Endothelial cell of umbilical vein (primary cell): Measurements from ENCODE around the gene CDKN1C. TPM values are rescaled to one million over a fixed set of nuclear protein-coding genes. Genes with fewer than 3 reads are reported as not detected.

Experiments used
- BruUV-seq: library from RNA; stranded (reverse); fragments of 400-500 nt; replicated peaks from 2 replicates; lab custom pipeline; 2021; lab: Mats Ljungman, UMichigan
- CTCF ChIA-PET: fragments of 300-600, 350-600 bp; sonication (Branson Sonifier 250); formaldehyde crosslinking; loops from one replicate; lab custom pipeline; 2021; ENCODE audit warnings: antibody characterized with exemption, inconsistent platforms; lab: Charles Lee
- POLR2A ChIA-PET: fragments of 300-600, 350-600 bp; sonication (Branson Sonifier 250); formaldehyde crosslinking; loops from one replicate; lab custom pipeline; 2021; ENCODE audit warnings: antibody characterized with exemption, inconsistent platforms; lab: Charles Lee
- DNase-seq: peaks from one replicate; pipeline ENCODE4 v3.0.0-alpha.2; 2011; ENCODE audit warnings: low read depth, low spot score
- FAIRE-seq: peaks from 2 replicates; lab custom pipeline; 2011; peaks lifted over from hg19 to GRCh38; lab: Jason Lieb, UNC
- H2AFZ ChIP-seq: 2 replicates; pipeline ENCODE4 v1.6.0; 2012; ENCODE audit warnings: low read depth, low read length, control low read depth, inconsistent platforms
- H3K27ac ChIP-seq: 2 replicates; pipeline ENCODE4 v1.5.1; 2011; ENCODE audit warnings: low read depth, mild to moderate bottlenecking, control low read depth, low read length, moderate library complexity; ENCODE audit not compliant: insufficient read depth
- H3K27me3 ChIP-seq, 2 experiments: 2 replicates each; pipeline versions ENCODE4 v1.6.0 to v1.6.1; 2011; ENCODE audit warnings: low read length in 2 of 2, mixed read lengths in 1 of 2; ENCODE audit not compliant: control insufficient read depth in 2 of 2, insufficient read depth in 2 of 2
- H3K36me3 ChIP-seq, 2 experiments: 2 replicates in 1 of 2; 3 replicates in 1 of 2; pipeline ENCODE4 v1.5.1; 2011; ENCODE audit warnings: low read length in 2 of 2, mild to moderate bottlenecking in 1 of 2, moderate library complexity in 1 of 2; ENCODE audit not compliant: control insufficient read depth in 2 of 2, insufficient read depth in 2 of 2; ENCODE audit errors: extremely low read depth in 1 of 2
- H3K4me1 ChIP-seq: 3 replicates; pipeline ENCODE4 v1.5.1; 2011; ENCODE audit warnings: mild to moderate bottlenecking, low read length; ENCODE audit not compliant: control insufficient read depth, insufficient read depth; ENCODE audit errors: extremely low read depth
- H3K4me2 ChIP-seq: 2 replicates; pipeline ENCODE4 v1.6.1; 2011; ENCODE audit warnings: low read length, control low read depth, mixed read lengths; ENCODE audit not compliant: insufficient read depth
- H3K4me3 ChIP-seq, 3 experiments: fragments of 200-600 bp in 1 of 3; sonication (generic), shearing (Covaris generic) in 1 of 3; replicated peaks in 1 of 3; 2 replicates each; pipeline ENCODE4 v1.5.1; 2011 to 2016; ENCODE audit warnings: control low read depth in 3 of 3, low read length in 3 of 3, mild to moderate bottlenecking in 2 of 3, inconsistent platforms in 1 of 3, low read depth in 1 of 3, moderate library complexity in 1 of 3; ENCODE audit not compliant: insufficient read depth in 1 of 3
- H3K79me2 ChIP-seq: 2 replicates; pipeline ENCODE4 v1.6.0; 2012; ENCODE audit warnings: low read length, inconsistent platforms; ENCODE audit not compliant: control insufficient read depth, insufficient read depth
- H3K9ac ChIP-seq: replicated peaks from 2 replicates; pipeline ENCODE3; 2011; ENCODE audit warnings: low read length, control low read depth; ENCODE audit not compliant: insufficient read depth; ENCODE audit errors: extremely low read depth
- H3K9me1 ChIP-seq: replicated peaks from 3 replicates; pipeline ENCODE4 v1.6.0; 2011; ENCODE audit warnings: mild to moderate bottlenecking, low read length; ENCODE audit not compliant: control insufficient read depth, insufficient read depth; ENCODE audit errors: extremely low read depth
- H3K9me3 ChIP-seq: replicated peaks from 2 replicates; pipeline ENCODE4 v1.5.1; 2012; ENCODE audit warnings: low read length, inconsistent platforms; ENCODE audit not compliant: control insufficient read depth, insufficient read depth
- H4K20me1 ChIP-seq: replicated peaks from 2 replicates; pipeline ENCODE3; 2011; ENCODE audit warnings: mild to moderate bottlenecking, low read length; ENCODE audit not compliant: control insufficient read depth, insufficient read depth; ENCODE audit errors: extremely low read depth
- EZH2 ChIP-seq: IDR thresholded peaks from 2 replicates; pipeline ENCODE4 v1.6.1; 2012; ENCODE audit warnings: borderline replicate concordance, low read depth, mild to moderate bottlenecking, moderate library complexity, low read length, inconsistent platforms; ENCODE audit not compliant: severe bottlenecking
- FOS ChIP-seq: IDR thresholded peaks from 2 replicates; pipeline ENCODE4 v1.6.1; 2011; ENCODE audit warnings: mild to moderate bottlenecking, low read length, moderate library complexity, borderline replicate concordance; ENCODE audit not compliant: insufficient read depth
- GATA2 ChIP-seq: IDR thresholded peaks from 2 replicates; pipeline ENCODE4 v1.7.0; 2011; ENCODE audit warnings: low read depth, mild to moderate bottlenecking, moderate library complexity, mixed read lengths, low read length; ENCODE audit not compliant: insufficient read length, insufficient read depth
- JUN ChIP-seq: IDR thresholded peaks from 2 replicates; pipeline ENCODE4 v1.6.1; 2011; ENCODE audit warnings: borderline replicate concordance, low read depth; ENCODE audit not compliant: insufficient read length, insufficient read depth
- MAX ChIP-seq: IDR thresholded peaks from 2 replicates; pipeline ENCODE4 v1.6.1; 2011; ENCODE audit not compliant: insufficient read depth, insufficient read length
- MYC ChIP-seq: IDR thresholded peaks from one replicate; pipeline ENCODE4 v1.6.1; 2011; ENCODE audit warnings: mild to moderate bottlenecking, low read depth, low read length
- POLR2A ChIP-seq: IDR thresholded peaks from 2 replicates; pipeline ENCODE4 v1.6.1; 2012; ENCODE audit warnings: low read depth, mild to moderate bottlenecking, control low read depth, low read length
- POLR2AphosphoS5 ChIP-seq: IDR thresholded peaks from 2 replicates; pipeline ENCODE4 v1.6.1; 2012; ENCODE audit warnings: low read depth, mild to moderate bottlenecking, control low read depth, low read length, moderate library complexity; ENCODE audit not compliant: insufficient read depth
- dilution Hi-C: fragments of 300-500 bp; cut with MboI; formaldehyde crosslinking; loops from one replicate; pipeline ENCODE4 v1.15.0; 2019; ENCODE audit warnings: low sequenced_read_pairs; ENCODE audit not compliant: extremely low pct_ligation_motif_present
- intact Hi-C: fragments of 100-400 bp; cut with micrococcal nuclease; formaldehyde crosslinking; loops from one replicate; pipeline ENCODE4 v1.10.0; 2022
- polyA plus RNA-seq, 4 experiments: library from polyadenylated mRNA; depleted of rRNA in 3 of 4; stranded (reverse) in 3 of 4; unstranded in 1 of 4; fragments of >200 nt; gene quantifications; 2 replicates each; pipeline versions ENCODE4 v1.2.1 to v1.2.3, GENCODE V29; 2011 to 2012; ENCODE audit warnings: missing spikeins in 1 of 4
- total RNA-seq: library from RNA; stranded (reverse); gene quantifications from 2 replicates; pipeline ENCODE4 v1.2.3, GENCODE V29; 2021
- TF ChIP-seq, protein P1 (sequence below), 2 donors: IDR thresholded peaks; 1 replicate in 1 of 2; 2 replicates in 1 of 2; pipeline ENCODE4 v1.5.1; 2011; ENCODE audit warnings: low read length in 2 of 2, mild to moderate bottlenecking in 2 of 2, moderate library complexity in 2 of 2, control low read depth in 1 of 2, inconsistent platforms in 1 of 2, low read depth in 1 of 2; ENCODE audit not compliant: insufficient read depth in 1 of 2; ENCODE audit errors: extremely low read depth in 1 of 2

The CDKN1C gene
- total and polyA plus RNA-seq, 2 donors (not counting 3 experiments of a cell fraction or from before 2014, with no cell fraction given), result 4.1 to 9.0 TPM

DNA sequence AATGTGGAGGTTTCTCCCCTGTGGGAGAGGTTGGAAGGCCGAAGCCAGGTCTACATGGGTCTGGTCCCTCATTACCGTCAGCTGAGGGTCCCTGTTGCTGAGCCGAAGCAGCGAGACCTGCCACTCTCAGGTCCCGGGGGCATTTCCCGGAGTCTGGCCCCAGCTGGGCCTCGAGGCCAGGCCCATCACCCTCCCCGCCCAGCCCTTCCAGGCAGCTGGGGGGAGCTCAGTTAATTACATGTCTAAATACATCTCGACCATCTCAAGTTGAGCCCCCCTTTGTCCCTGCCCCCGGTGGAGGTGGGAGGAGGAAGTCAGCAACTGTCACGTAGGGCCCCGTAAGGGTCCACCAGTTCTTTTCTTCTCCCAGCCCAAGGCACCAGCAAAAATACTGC lies 3.6 kb downstream of the CDKN1C start:
- POLR2A ChIA-PET, result no interaction called here
- intact Hi-C loops, result loop anchor here (10.0 kb wide), 2 partner anchors 107 to 577 kb away; partner anchors contain the start of genes C11orf21 and TSPAN32
- no peak for FAIRE-seq

More for the DNA sequence above, 3.6 kb downstream of the CDKN1C start:
- Histone ChIP-seq H4K20me1 (no peaks in the 10 kb centered on the region), H3K27ac (no peak overlapping the region), H3K79me2 (no peaks in the 10 kb centered on the region), H3K9me1 (no peaks in the 10 kb centered on the region), H2AFZ (no peak overlapping the region), H3K36me3 (no peaks in the 10 kb centered on the region), H3K4me3 (no peak overlapping the region), H3K9me3 (no peaks in the 10 kb centered on the region), H3K4me1 (peaks cover 8% of the 10 kb centered on the region), H3K9ac (no peak overlapping the region), H3K27me3 (peaks cover 3 to 14% of the 10 kb centered on the region in 2 experiments), H3K4me2 (no peak overlapping the region)
- dilution Hi-C loops, result no loop called here
- BruUV-seq, result no TSS peak
- TF ChIP-seq FOS (no peak), GATA2 (no peak), POLR2A (no peak), MYC (no peak), MAX (no peak), JUN (no peak), POLR2AphosphoS5 (no peak), EZH2 (no peak)
- TF ChIP-seq, protein P1, sequence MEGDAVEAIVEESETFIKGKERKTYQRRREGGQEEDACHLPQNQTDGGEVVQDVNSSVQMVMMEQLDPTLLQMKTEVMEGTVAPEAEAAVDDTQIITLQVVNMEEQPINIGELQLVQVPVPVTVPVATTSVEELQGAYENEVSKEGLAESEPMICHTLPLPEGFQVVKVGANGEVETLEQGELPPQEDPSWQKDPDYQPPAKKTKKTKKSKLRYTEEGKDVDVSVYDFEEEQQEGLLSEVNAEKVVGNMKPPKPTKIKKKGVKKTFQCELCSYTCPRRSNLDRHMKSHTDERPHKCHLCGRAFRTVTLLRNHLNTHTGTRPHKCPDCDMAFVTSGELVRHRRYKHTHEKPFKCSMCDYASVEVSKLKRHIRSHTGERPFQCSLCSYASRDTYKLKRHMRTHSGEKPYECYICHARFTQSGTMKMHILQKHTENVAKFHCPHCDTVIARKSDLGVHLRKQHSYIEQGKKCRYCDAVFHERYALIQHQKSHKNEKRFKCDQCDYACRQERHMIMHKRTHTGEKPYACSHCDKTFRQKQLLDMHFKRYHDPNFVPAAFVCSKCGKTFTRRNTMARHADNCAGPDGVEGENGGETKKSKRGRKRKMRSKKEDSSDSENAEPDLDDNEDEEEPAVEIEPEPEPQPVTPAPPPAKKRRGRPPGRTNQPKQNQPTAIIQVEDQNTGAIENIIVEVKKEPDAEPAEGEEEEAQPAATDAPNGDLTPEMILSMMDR (IDR thresholded peaks at IDR 0.05; ENCODE audit: extremely low read depth in 1 of 2, insufficient read depth in 1 of 2, low read depth in 1 of 2, low read length in 2 of 2), result no peak
- DNase-seq, result no peak
- CTCF ChIA-PET, result interaction anchor here (1.1 to 16.2 kb wide), 3 partner anchors 10 to 348 kb away, joined by 3 to 711 read pairs (median 4); no protein-coding TSS in a partner anchor
